NT2/D1 (cell line): ENCODE data around the gene ACTR3.

Experiments
- YY1 ChIP-seq: IDR thresholded peaks from 2 replicates; pipeline ENCODE4 v1.6.1; 2011; ENCODE audit not compliant: insufficient read length, insufficient read depth
- ZNF274 ChIP-seq: IDR thresholded peaks from 2 replicates; pipeline ENCODE4 v1.6.1; 2011; ENCODE audit warnings: mild to moderate bottlenecking, low read depth, low read length

DNA sequence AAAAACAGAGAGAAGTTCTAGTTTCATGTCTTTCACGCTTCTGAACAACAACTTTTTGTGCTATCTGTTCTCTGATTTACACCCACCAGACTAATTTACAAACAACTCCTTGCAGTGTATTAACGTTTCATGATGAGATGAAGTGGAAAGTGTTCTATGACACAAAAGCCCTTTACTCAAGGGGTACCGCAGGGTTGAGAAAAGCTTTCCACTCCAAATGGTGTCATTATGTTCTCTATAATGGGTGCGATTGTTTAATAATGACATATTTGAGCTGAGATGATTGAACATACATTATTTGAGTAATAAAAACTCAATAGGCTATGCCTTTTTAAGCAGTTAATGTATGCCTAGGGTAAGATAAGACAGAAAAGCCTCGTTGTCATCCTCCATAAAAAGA lies 76.3 kb downstream of the ACTR3 start:
- TF ChIP-seq YY1 (no peak), ZNF274 (no peak)
